GM19395 (cell line): ENCODE data around the gene CCDC150.
A peak's percentile ranks its signal among the peaks of the same experiment; 100 is the strongest.
"Not testable (repeated sequence)": the region's sequence is repeated elsewhere in the genome, so short reads cannot be mapped to it uniquely, and the experiment has no call there.

ENCODE experiments used
- ATAC-seq: cut with Tn5 transposase; IDR thresholded peaks from one replicate; pipeline ENCODE4 v1.9.1; 2021; ENCODE audit warnings: mild to moderate bottlenecking, moderate library complexity; ENCODE audit not compliant: unreplicated experiment

Gene CCDC150

GRCh38 chr2:196703695-196704094 lies 64.2 kb downstream of the CCDC150 start:
- no peak for ATAC-seq

DNA sequence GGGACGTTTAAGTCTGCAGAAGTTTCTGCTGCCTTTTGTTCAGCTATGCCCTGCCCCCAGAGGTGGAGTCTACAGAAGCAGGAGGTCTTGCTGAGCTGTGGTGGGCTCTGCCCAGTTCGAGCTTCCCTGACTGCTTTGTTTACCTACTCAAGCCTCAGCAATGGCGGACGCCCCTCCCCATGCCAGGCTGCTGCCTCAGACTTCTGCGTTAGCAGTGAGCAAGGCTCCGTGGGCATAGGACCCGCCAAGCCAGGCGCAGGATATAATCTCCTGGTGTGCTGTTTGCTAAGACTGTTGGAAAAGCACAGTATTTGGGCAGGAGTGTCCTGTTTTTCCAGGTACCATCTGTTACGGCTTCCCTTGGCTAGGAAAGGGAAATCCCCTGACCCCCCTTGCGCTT lies 70.5 kb downstream of the CCDC150 start:
- not testable (repeated sequence) for ATAC-seq

DNA sequence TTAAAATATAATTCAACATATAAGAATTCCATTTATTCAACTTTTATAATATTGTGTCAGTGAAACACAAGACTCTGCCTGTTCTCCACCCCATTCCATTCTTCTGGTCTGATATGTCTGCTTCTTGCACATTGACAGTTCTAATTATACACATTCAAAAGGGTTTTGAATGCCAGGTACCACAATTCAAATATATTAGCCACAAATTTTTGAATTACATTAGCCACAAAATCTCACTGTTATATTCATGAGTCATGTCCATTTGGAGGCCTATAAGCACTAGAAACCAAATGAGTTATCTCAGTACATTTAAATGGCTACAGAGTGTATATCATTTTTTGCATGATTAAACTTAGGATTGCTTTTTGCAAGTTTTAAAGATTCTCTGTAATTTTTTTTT lies 72.1 kb downstream of the CCDC150 start:
- ATAC-seq = no peak

DNA sequence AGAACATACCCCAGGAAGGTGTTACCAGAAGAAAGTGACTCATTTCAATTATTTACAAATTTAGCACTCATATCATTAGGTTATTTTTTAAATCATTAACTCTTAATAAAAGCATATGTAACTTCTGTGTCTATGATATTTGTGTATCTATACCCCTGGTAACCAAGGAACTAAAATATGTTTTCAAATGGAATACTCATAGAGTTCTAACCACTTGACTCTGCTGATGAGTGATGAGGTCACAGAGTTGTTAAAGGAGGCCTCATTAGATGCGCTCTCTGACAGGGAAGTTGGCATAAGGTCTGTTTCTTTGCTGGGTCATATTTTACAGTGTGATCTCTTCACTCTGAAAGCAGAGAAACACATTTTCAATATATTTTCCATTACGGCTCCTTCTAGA lies 73.4 kb downstream of the CCDC150 start:
- ATAC-seq = no peak

GRCh38 chr2:196718419-196719109 lies 79.0 kb downstream of the CCDC150 start:
- no peak for ATAC-seq

DNA sequence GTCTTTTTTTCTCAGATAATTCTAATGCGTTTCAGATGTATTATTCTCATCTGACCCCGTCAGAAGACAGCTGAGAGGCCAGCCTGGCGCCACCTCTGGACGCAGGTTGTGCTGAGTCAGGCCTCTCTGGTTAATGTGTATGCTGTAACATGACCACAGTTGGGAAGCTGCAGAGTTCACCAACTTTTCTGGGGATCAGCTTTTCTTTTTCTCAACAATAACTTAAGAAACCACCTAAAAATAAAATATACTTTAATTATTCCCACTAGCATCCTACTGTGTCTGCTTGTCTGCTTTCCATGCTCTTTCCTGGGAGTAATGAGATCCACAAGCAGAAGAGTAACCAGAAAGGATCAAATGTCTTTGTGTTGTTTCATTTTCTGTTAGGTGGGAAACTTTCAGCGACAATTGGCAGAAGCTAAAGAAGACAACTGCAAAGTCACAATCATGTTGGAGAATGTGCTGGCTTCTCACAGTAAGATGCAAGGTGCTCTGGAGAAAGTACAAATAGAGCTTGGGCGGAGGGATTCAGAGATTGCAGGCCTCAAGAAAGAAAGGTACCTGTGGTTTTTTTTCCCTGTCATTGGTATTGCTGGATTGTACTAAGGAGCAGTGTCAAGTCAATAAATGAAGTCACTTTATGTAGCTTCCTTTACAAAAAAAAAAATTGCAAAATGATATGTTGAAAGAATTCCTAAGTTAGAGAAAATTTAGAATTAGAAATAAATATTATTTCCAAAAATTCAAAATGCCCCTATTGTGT lies 79.8 kb downstream of the CCDC150 start:
- peak; percentile 81 for ATAC-seq

- ATAC-seq = no peak
Measured at GRCh38 chr2:196723571-196723970, 84.1 kb downstream of the CCDC150 start.

GRCh38 chr2:196725218-196725617 lies 85.7 kb downstream of the CCDC150 start:
- no peak for ATAC-seq

DNA sequence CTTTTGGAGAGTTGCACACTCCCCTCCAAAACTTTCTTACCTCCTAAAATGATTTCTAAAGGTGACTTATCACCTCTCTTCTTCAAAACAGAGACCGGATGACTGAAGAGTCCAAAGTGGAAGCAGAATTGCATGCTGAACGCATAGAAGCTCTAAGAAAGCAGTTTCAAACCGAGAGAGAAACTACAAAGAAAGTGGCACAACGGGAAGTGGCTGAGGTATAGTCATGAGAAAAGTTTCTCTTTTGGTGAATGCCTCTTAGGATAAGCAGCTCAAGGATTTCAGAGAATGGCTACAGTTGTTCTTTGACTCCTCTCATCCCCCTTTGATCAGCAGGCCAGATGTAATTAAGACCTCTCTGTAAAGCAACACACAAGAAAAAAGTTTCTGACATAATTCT lies 86.4 kb downstream of the CCDC150 start:
- ATAC-seq = no peak

GRCh38 chr2:196729418-196729817 lies 89.9 kb downstream of the CCDC150 start:
- no peak for ATAC-seq

DNA sequence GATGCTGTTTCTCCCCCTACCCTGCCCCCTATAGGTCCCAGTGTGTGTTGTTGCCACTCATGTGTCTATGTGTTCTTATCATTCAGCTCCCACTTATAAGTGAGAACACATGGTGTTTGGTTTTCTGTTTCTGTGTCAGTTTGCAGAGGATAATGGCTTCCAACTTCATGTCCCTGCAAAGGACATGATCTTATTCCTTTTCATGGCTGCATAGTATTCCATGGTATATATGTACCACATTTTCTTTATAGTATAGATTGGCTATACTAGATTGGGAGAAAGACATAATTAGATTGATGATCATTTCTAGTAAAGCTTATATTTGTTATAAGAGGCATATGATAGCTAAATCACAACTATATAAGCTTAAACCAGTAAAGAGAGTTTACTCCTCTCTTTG lies 97.1 kb downstream of the CCDC150 start:
- not testable (repeated sequence) for ATAC-seq

- ATAC-seq = no peak
Measured at GRCh38 chr2:196737046-196737445, 97.5 kb downstream of the CCDC150 start.

DNA sequence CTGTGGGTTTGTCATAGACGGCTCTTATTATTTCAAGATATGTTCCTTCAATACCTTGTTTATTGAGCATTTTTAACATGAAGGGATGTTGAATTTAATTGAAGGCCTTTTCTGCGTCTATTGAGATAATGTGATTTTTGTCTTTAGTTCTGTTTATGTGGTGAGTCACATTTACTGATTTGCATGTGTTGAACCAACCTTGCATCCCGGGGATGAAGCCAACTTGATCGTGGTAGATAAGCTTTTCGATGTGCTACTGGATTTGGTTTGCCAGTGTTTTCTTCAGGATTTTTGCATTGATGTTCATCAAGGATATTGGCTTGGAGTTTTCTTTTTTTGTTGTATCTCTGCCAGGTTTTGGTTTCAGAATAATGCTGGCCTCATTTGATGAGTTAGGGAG lies 99.5 kb downstream of the CCDC150 start:
- no peak for ATAC-seq

- ATAC-seq = no peak
Measured at GRCh38 chr2:196742216-196742615, 102.7 kb downstream of the CCDC150 start.

DNA sequence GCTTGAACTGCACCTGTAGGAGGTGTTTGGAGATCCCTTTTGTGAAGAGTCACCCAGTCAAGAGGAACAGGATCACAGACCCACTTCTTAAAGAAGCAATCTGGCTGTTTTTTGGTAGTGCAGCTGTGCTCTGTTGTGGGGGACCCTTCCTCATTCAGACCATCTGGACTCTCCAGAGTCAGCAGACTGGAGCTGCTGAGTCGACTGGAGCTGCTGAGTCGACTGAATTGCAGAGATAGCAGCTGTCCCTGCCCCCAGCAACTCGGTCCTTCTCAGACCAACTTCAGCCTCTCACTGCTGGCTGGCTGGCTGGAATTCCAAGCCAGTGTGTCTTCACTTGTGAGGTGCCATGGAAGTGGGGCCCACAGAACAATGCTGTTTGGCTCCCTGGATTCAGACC lies 103.2 kb downstream of the CCDC150 start:
- ATAC-seq = no peak

GRCh38 chr2:196743165-196743564 lies 103.7 kb downstream of the CCDC150 start:
- ATAC-seq = no peak

GRCh38 chr2:196745711-196746110 lies 106.2 kb downstream of the CCDC150 start:
- ATAC-seq = no peak

DNA sequence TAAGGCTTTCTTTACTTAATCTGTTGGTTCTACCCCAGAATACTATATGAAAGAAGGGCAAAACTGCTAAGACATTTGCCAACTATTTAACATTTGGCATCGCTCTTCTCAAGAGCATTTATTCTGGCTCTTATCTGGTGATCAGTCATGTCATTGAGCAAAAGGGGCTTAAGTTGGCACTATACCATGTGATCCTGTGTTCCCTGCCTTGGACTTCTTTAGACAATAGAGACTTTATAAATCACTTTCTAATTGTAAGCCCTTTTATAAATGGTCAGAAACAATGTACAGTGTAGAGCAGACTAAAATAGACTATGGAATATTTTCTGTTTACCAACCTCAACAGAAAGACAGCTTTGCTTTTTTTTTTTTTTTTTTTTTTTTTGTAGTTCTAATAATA lies 107.9 kb downstream of the CCDC150 start:
- no peak for ATAC-seq

GRCh38 chr2:196748123-196748522 lies 108.6 kb downstream of the CCDC150 start:
- no peak for ATAC-seq

DNA sequence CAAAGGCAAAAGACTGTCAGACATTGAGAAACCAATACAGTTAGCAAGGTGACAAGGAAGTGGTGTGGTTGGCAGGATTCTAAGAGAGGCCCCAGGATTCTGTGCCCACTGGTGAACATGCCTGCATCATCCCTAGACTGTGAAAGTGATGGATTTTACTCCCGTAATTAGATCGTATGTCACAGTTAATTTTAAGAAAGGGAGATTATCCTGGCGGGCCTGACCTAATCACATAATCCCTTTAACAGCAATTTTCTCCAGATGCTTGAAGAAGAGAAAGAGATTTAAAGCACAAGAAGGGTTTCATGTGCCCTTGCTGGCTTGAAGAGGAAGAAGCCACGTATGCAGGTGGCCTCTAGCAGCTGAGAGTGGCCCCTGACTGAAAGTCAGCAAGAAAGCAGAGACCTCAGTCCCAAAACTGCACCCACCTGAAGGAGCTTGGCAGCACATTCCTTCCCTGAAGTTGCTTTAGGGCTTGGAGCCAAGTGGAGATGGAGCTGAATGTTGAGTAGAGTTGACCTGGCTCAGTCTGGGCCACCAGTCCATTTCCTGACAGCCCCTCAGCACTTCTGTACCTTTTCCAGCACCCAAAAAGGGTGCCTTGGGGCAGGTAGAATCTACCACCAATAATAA lies 110.9 kb downstream of the CCDC150 start:
- ATAC-seq = peak; percentile 28

GRCh38 chr2:196750977-196751631 lies 111.6 kb downstream of the CCDC150 start:
- ATAC-seq = peak; percentile 98
